Cardiac muscle cell (in vitro differentiated cells and primary cell): ENCODE results near the gene TMTC1. TPM values are rescaled to one million over a fixed set of nuclear protein-coding genes. Genes with fewer than 3 reads are reported as not detected.

Experiments used
- DNase-seq, 2 donors: peaks; one replicate each; pipeline versions ENCODE4 v3.0.0 to v3.0.0-alpha.2; 2010 to 2017; ENCODE audit warnings: low read depth in 1 of 2, low spot score in 1 of 2
- H3K27ac ChIP-seq: fragments of 200-600 bp; sonication (generic); 2 replicates; pipeline ENCODE4 v1.5.1; 2016
- H3K27me3 ChIP-seq: fragments of 200-600 bp; sonication (generic); 2 replicates; pipeline ENCODE4 v1.6.0; 2016; ENCODE audit warnings: control low read depth
- H3K36me3 ChIP-seq: fragments of 200-600 bp; sonication (generic); 2 replicates; pipeline ENCODE4 v1.5.1; 2016; ENCODE audit warnings: control low read depth
- H3K4me1 ChIP-seq: fragments of 200-600 bp; sonication (generic); 2 replicates; pipeline ENCODE4 v1.8.1; 2017; ENCODE audit warnings: low read depth, mild to moderate bottlenecking, mixed run types
- H3K4me3 ChIP-seq: fragments of 200-600 bp; sonication (generic); 2 replicates; pipeline ENCODE4 v1.5.1; 2016; ENCODE audit warnings: mild to moderate bottlenecking
- H3K9me3 ChIP-seq: fragments of 200-600 bp; sonication (generic); 2 replicates; pipeline ENCODE4 v1.5.1; 2017; ENCODE audit warnings: low read depth, mild to moderate bottlenecking, control low read depth
- polyA plus RNA-seq: library from polyadenylated mRNA; unstranded; fragments of >200 nt; fragmentation: Nextera tagmentation; extraction: Ambion mirVana; gene quantifications from 2 replicates; pipeline ENCODE4 v1.2.1, GENCODE V29; 2016
- total RNA-seq: library from RNA; depleted of rRNA; stranded (reverse); fragments of >200 nt; gene quantifications from 2 replicates; pipeline ENCODE4 v1.2.3, GENCODE V29; 2016
- TF ChIP-seq, protein P1 (sequence below): IDR thresholded peaks from 2 replicates; pipeline ENCODE4 v1.5.1; 2012; ENCODE audit warnings: low read depth, mild to moderate bottlenecking, low read length

TMTC1 gene
- total and polyA plus RNA-seq, 2 experiments from 2014 or later = 16.0 to 25.3 TPM

DNA sequence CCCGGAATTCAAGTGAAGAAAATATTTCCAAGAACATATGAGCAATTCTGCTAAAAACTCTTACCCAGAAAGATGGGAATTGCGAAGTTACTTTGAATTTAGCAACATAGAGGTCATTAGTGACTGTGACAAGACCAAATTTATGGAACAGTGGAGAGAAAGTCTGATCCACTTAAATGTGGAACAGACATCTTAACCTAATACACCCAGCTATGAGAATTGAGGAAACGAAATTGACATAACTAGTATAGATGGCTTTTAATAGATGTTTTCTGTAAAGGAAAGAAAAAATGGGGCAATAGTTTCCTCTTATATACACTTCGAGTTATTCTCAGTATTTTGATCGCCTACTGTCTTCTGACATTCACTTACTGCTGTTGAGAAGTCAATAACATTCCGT is 290.9 kb downstream of the TMTC1 start:
- Histone ChIP-seq H3K36me3 (no peaks in the 10 kb centered on the region), H3K9me3 (no peaks in the 10 kb centered on the region), H3K4me1 (no peaks in the 10 kb centered on the region), H3K27me3 (no peaks in the 10 kb centered on the region), H3K27ac (no peak overlapping the region), H3K4me3 (no peak overlapping the region)
- TF ChIP-seq, protein P1, sequence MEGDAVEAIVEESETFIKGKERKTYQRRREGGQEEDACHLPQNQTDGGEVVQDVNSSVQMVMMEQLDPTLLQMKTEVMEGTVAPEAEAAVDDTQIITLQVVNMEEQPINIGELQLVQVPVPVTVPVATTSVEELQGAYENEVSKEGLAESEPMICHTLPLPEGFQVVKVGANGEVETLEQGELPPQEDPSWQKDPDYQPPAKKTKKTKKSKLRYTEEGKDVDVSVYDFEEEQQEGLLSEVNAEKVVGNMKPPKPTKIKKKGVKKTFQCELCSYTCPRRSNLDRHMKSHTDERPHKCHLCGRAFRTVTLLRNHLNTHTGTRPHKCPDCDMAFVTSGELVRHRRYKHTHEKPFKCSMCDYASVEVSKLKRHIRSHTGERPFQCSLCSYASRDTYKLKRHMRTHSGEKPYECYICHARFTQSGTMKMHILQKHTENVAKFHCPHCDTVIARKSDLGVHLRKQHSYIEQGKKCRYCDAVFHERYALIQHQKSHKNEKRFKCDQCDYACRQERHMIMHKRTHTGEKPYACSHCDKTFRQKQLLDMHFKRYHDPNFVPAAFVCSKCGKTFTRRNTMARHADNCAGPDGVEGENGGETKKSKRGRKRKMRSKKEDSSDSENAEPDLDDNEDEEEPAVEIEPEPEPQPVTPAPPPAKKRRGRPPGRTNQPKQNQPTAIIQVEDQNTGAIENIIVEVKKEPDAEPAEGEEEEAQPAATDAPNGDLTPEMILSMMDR = no peak
- no peak for DNase-seq

DNA sequence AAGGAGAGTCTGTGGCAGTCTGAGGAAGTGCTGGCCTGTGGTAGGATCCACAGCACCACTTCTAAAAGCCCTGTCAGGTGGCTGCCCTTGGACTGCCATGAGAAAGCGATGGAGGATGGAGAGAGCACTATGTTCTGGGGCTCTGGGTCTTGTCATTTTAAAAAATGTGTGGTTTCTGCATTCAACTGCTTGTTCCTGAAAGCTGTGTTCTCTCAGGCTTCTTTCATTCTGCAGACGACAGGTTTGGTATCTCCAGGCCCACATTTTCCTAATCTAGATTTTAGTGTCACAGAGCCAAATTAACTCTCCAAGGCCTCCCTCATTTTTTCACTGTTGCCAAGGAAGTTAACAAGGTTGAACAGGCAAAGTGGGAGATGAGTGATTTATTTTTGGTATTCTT is 296.8 kb downstream of the TMTC1 start:
- no peaks in the 10 kb centered on the region for H3K9me3 ChIP-seq
- H3K36me3 ChIP-seq = no peaks in the 10 kb centered on the region
- H3K27ac ChIP-seq = no peak overlapping the region
- DNase-seq = no peak
- no peaks in the 10 kb centered on the region for H3K4me1 ChIP-seq
- H3K27me3 ChIP-seq = no peaks in the 10 kb centered on the region
- TF ChIP-seq, protein P1 = no peak
- H3K4me3 ChIP-seq = no peak overlapping the region

DNA sequence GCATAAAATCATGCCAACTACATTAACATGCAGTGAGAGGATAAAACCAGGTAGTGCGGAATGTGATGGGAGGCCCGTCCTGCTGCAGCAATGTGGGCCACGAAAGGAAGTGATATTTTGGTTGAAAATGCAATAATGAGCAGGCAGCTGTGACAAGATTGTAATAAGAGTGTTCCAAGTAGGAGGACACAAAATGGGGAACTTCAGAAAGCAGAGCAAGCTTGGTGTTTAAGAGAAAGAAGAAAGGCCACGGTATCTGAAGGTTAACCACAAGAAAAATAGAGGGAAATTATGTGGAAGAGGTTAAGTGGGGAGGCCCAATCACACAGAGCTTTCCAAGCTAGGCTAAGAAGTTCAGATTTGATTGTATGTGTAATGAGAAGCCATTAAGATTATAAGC is 320.5 kb downstream of the TMTC1 start:
- Histone ChIP-seq H3K4me1 (no peaks in the 10 kb centered on the region), H3K9me3 (no peaks in the 10 kb centered on the region), H3K27me3 (no peaks in the 10 kb centered on the region), H3K27ac (no peak overlapping the region), H3K4me3 (no peak overlapping the region), H3K36me3 (no peaks in the 10 kb centered on the region)
- TF ChIP-seq, protein P1 = no peak
- DNase-seq = no peak

DNA sequence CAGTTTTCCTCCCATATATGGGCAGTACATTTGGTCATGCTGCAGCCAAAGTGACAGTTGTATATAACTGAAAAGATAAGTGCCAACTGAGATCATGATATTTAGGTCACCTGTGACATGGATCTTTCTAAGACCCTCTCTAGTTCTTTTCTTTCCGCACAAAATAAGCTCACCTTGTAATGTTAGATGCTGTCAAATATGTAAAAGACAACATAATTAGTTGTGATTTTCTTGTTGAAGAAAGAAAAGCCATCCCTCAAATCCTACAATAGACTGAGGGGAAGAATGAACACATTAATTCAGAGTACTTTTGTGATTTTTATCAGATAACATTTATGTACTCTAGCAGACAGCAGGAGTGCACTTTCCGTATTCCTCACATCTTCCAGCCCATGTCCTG is 323.7 kb downstream of the TMTC1 start:
- TF ChIP-seq, protein P1 = no peak
- Histone ChIP-seq H3K4me3 (no peak overlapping the region), H3K27ac (no peak overlapping the region), H3K36me3 (no peaks in the 10 kb centered on the region), H3K4me1 (no peaks in the 10 kb centered on the region), H3K27me3 (no peaks in the 10 kb centered on the region), H3K9me3 (no peaks in the 10 kb centered on the region)
- no peak for DNase-seq

DNA sequence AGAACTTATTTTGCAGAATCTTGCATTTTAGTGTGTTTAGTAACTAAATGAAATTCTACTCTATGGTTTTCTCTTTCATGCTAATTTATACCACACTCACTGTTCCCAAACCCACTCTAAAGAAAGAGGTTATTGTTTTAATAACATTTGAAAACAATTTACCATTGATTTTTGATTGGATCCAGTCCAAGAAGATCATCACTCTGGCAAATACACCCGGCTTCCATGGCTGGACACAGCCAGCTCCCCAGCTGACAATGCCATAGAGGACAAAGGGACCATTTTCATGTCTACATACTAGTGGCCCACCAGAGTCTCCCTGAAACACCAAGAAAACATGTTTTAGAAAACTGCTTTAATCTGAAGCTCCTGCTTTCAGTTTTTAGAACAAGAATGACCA is 328.7 kb downstream of the TMTC1 start:
- no peak overlapping the region for H3K4me3 ChIP-seq
- H3K36me3 ChIP-seq = no peaks in the 10 kb centered on the region
- no peaks in the 10 kb centered on the region for H3K4me1 ChIP-seq
- TF ChIP-seq, protein P1 = no peak
- no peaks in the 10 kb centered on the region for H3K9me3 ChIP-seq
- H3K27me3 ChIP-seq = no peaks in the 10 kb centered on the region
- H3K27ac ChIP-seq = no peak overlapping the region
- no peak for DNase-seq

DNA sequence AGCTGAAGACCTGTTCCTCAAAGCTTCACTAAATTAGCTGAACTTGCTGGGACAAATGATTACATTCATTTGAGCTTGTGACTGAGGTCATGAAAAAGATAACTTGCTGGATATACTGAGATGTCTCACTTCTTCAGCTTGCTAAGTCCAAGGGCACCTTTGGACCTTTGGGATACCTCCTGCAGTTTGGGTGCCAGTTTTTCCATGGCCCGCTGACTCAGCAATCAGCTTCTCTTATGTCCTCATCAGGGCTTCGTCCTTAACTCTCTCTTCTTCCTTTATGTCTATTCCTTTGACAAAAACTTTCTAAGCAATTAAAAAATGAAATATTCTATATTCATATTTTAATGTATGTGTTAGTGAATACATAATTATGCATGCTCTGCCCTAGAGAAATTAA is 331.9 kb downstream of the TMTC1 start:
- H3K9me3 ChIP-seq = no peaks in the 10 kb centered on the region
- H3K27ac ChIP-seq = no peak overlapping the region
- TF ChIP-seq, protein P1 = no peak
- DNase-seq = no peak
- no peaks in the 10 kb centered on the region for H3K4me1 ChIP-seq
- H3K36me3 ChIP-seq = no peaks in the 10 kb centered on the region
- no peak overlapping the region for H3K4me3 ChIP-seq
- H3K27me3 ChIP-seq = no peaks in the 10 kb centered on the region
